IMR-90 (cell line): ENCODE results near the gene DNAJA4. TPM values are rescaled to one million over a fixed set of nuclear protein-coding genes. Genes with fewer than 3 reads are reported as not detected.

Experiments
- ATAC-seq: fragments of 200-7000 bp; cut with Tn5 transposase; 2 replicates; pipeline ENCODE4 v1.9.1; 2020; ENCODE audit warnings: low read depth, mild to moderate bottlenecking, moderate library complexity
- BruUV-seq: library from RNA; stranded (reverse); fragments of 400-500 nt; replicated peaks from 2 replicates; lab custom pipeline; 2021; lab: Mats Ljungman, UMichigan
- CTCF ChIA-PET: fragments of 300-600 bp; formaldehyde crosslinking; extraction: SDS; loops from one replicate; lab custom pipeline; 2021; ENCODE audit warnings: antibody characterized with exemption; lab: Yijun Ruan, JAX
- POLR2A ChIA-PET: fragments of 300-600 bp; sonication (Branson Sonifier 250); formaldehyde crosslinking; loops from one replicate; lab custom pipeline; 2022; ENCODE audit warnings: antibody characterized with exemption; ENCODE audit not compliant: unreplicated experiment; lab: Charles Lee
- DNase-seq: peaks from one replicate; pipeline ENCODE4 v3.0.0; 2013
- H2AFZ ChIP-seq: replicated peaks from 2 replicates; pipeline ENCODE3; 2013; ENCODE audit warnings: low read length, mild to moderate bottlenecking; ENCODE audit not compliant: poor library complexity
- H2AK5ac ChIP-seq: 2 replicates; pipeline ENCODE4 v1.6.1; 2013; ENCODE audit warnings: low read depth, low read length, inconsistent platforms
- H2AK9ac ChIP-seq: replicated peaks from 2 replicates; pipeline ENCODE3; 2013; ENCODE audit warnings: mild to moderate bottlenecking, low read depth, low read length, moderate library complexity; ENCODE audit not compliant: poor library complexity
- H2BK120ac ChIP-seq: 2 replicates; pipeline ENCODE4 v1.6.1; 2013; ENCODE audit warnings: low read depth, low read length, inconsistent platforms
- H2BK15ac ChIP-seq: 3 replicates; pipeline ENCODE4 v1.6.1; 2013; ENCODE audit warnings: low read depth, low read length, inconsistent platforms
- H2BK20ac ChIP-seq: 2 replicates; pipeline ENCODE4 v1.6.1; 2013; ENCODE audit warnings: low read depth, mild to moderate bottlenecking, inconsistent platforms, low read length, moderate library complexity
- H2BK5ac ChIP-seq: 2 replicates; pipeline ENCODE4 v1.6.1; 2013; ENCODE audit warnings: mild to moderate bottlenecking, low read depth, low read length, inconsistent platforms; ENCODE audit not compliant: poor library complexity, severe bottlenecking
- H3K14ac ChIP-seq: replicated peaks from 2 replicates; pipeline ENCODE4 v1.6.1; 2013; ENCODE audit warnings: low read depth, low read length, inconsistent platforms
- H3K18ac ChIP-seq: 2 replicates; pipeline ENCODE4 v1.6.1; 2013; ENCODE audit warnings: low read depth, low read length, control low read depth
- H3K23ac ChIP-seq: 2 replicates; pipeline ENCODE4 v1.6.1; 2013; ENCODE audit warnings: low read depth, low read length, inconsistent platforms
- H3K27ac ChIP-seq: 2 replicates; pipeline ENCODE4 v1.5.1; 2013; ENCODE audit warnings: mild to moderate bottlenecking, control low read depth, low read length; ENCODE audit not compliant: insufficient read depth
- H3K27me3 ChIP-seq: 2 replicates; pipeline ENCODE4 v1.6.1; 2013; ENCODE audit warnings: low read length; ENCODE audit not compliant: control insufficient read depth, insufficient read depth
- H3K36me3 ChIP-seq: 2 replicates; pipeline ENCODE4 v1.6.1; 2013; ENCODE audit warnings: low read length, mixed read lengths; ENCODE audit not compliant: control insufficient read depth, insufficient read depth
- H3K4ac ChIP-seq: 2 replicates; pipeline ENCODE4 v1.6.1; 2013; ENCODE audit warnings: low read depth, low read length, inconsistent platforms
- H3K4me1 ChIP-seq: 2 replicates; pipeline ENCODE4 v1.6.1; 2013; ENCODE audit warnings: low read length, mixed read lengths; ENCODE audit not compliant: control insufficient read depth, insufficient read depth
- H3K4me2 ChIP-seq: 2 replicates; pipeline ENCODE4 v1.6.1; 2013; ENCODE audit warnings: low read depth, mild to moderate bottlenecking, control low read depth, low read length, moderate library complexity
- H3K4me3 ChIP-seq: 2 replicates; pipeline ENCODE4 v1.5.1; 2013; ENCODE audit warnings: low read depth, mild to moderate bottlenecking, control low read depth, low read length, moderate library complexity; ENCODE audit not compliant: insufficient read depth
- H3K56ac ChIP-seq: 2 replicates; pipeline ENCODE4 v1.6.1; 2013; ENCODE audit warnings: low read length, inconsistent platforms; ENCODE audit not compliant: insufficient read depth; ENCODE audit errors: extremely low read depth
- H3K79me1 ChIP-seq, 2 experiments: 2 replicates each; pipeline ENCODE4 v1.6.1; 2013; ENCODE audit warnings: low read length in 2 of 2, inconsistent platforms in 1 of 2, low read depth in 1 of 2
- H3K9ac ChIP-seq: 2 replicates; pipeline ENCODE4 v1.6.1; 2013; ENCODE audit warnings: low read depth, low read length, control low read depth
- H3K9me1 ChIP-seq: 2 replicates; pipeline ENCODE4 v1.6.1; 2013; ENCODE audit warnings: low read length, inconsistent platforms; ENCODE audit not compliant: insufficient read depth
- H3K9me3 ChIP-seq: 2 replicates; pipeline ENCODE4 v1.6.1; 2013; ENCODE audit warnings: low read length; ENCODE audit not compliant: control insufficient read depth, insufficient read depth
- H4K20me1 ChIP-seq: 2 replicates; pipeline ENCODE4 v1.6.1; 2013; ENCODE audit warnings: low read length, inconsistent platforms; ENCODE audit not compliant: insufficient read depth
- H4K5ac ChIP-seq: 2 replicates; pipeline ENCODE4 v1.6.1; 2013; ENCODE audit warnings: mild to moderate bottlenecking, low read depth, low read length, control low read depth
- H4K8ac ChIP-seq, 2 experiments: 2 replicates each; pipeline ENCODE4 v1.6.1; 2013; ENCODE audit warnings: low read depth in 2 of 2, low read length in 2 of 2, control low read depth in 1 of 2, inconsistent platforms in 1 of 2
- H4K91ac ChIP-seq: 2 replicates; pipeline ENCODE4 v1.6.1; 2013; ENCODE audit warnings: low read depth, low read length, inconsistent platforms; ENCODE audit not compliant: insufficient read depth
- BHLHE40 ChIP-seq: fragments of 150-350 bp; IDR thresholded peaks from 2 replicates; pipeline ENCODE4 v1.6.1; 2016; ENCODE audit warnings: mild to moderate bottlenecking, low read depth, low read length
- CEBPB ChIP-seq: IDR thresholded peaks from 2 replicates; pipeline ENCODE4 v1.6.1; 2012; ENCODE audit warnings: low read depth, low read length, improper control_type of control experiment
- CHD1 ChIP-seq: IDR thresholded peaks from 2 replicates; pipeline ENCODE4 v1.6.1; 2012; ENCODE audit warnings: low read depth, low read length, improper control_type of control experiment
- CTCF ChIP-seq: conservative IDR thresholded peaks from 2 replicates; pipeline ENCODE4 v1.5.1; 2012; ENCODE audit warnings: mild to moderate bottlenecking, low read depth, low read length, improper control_type of control experiment
- FOS ChIP-seq: fragments of 150-350 bp; IDR thresholded peaks from 2 replicates; pipeline ENCODE4 v1.6.1; 2016; ENCODE audit warnings: low read depth, low read length
- MAFK ChIP-seq: IDR thresholded peaks from 2 replicates; pipeline ENCODE4 v1.6.1; 2012; ENCODE audit warnings: low read depth, low read length, improper control_type of control experiment
- MAZ ChIP-seq: IDR thresholded peaks from 2 replicates; pipeline ENCODE4 v1.6.1; 2012; ENCODE audit warnings: low read depth, mild to moderate bottlenecking, low read length, improper control_type of control experiment, moderate library complexity, borderline replicate concordance
- MXI1 ChIP-seq: IDR thresholded peaks from 2 replicates; pipeline ENCODE4 v1.6.1; 2012; ENCODE audit warnings: low read depth, mild to moderate bottlenecking, low read length, moderate library complexity, borderline replicate concordance
- NFE2L2 ChIP-seq: fragments of 150-350 bp; IDR thresholded peaks from 2 replicates; pipeline ENCODE4 v1.6.1; 2016; ENCODE audit warnings: low read depth, mild to moderate bottlenecking, low read length
- POLR2A ChIP-seq: IDR thresholded peaks from 2 replicates; pipeline ENCODE4 v1.6.1; 2012; ENCODE audit warnings: mild to moderate bottlenecking, low read depth, low read length
- RAD21 ChIP-seq: IDR thresholded peaks from 2 replicates; pipeline ENCODE4 v1.6.1; 2012; ENCODE audit warnings: low read length, improper control_type of control experiment
- RCOR1 ChIP-seq: IDR thresholded peaks from 2 replicates; pipeline ENCODE4 v1.6.1; 2012; ENCODE audit warnings: mild to moderate bottlenecking, low read length, improper control_type of control experiment; ENCODE audit not compliant: insufficient replicate concordance
- RFX5 ChIP-seq: IDR thresholded peaks from 2 replicates; pipeline ENCODE4 v1.8.0; 2012; ENCODE audit warnings: low read depth, mild to moderate bottlenecking, low read length, moderate library complexity
- SMC3 ChIP-seq: fragments of 150-350 bp; IDR thresholded peaks from 2 replicates; pipeline ENCODE4 v1.6.1; 2016; ENCODE audit warnings: low read depth, mild to moderate bottlenecking, antibody characterized with exemption, low read length, moderate library complexity
- WGBS, 2 experiments: methylation state at CpG; one replicate each; pipeline versions ENCODE4 v1.1.5 to v1.1.7; 2013; ENCODE audit warnings: missing lambda C conversion rate in 2 of 2; ENCODE audit not compliant: insufficient read length in 1 of 2; ENCODE audit errors: extremely low coverage in 2 of 2; 5-methylcytosine and 5-hydroxymethylcytosine counted together
- dilution Hi-C: fragments of 300-500 bp; cut with HindIII; formaldehyde crosslinking; loops from one replicate; pipeline ENCODE4 v1.14.3; 2018; ENCODE audit warnings: low sequenced_read_pairs; ENCODE audit not compliant: unreplicated experiment
- in situ Hi-C: fragments of 300-500 bp; cut with MboI; formaldehyde crosslinking; loops from 3 replicates; pipeline ENCODE4 v1.14.3; 2019; ENCODE audit warnings: low sequenced_read_pairs, inconsistent platforms, mixed read lengths
- intact Hi-C: fragments of 100-400 bp; cut with micrococcal nuclease; formaldehyde crosslinking; loops from 2 replicates; pipeline ENCODE4 v1.10.0; 2022
- polyA plus RNA-seq, 3 experiments: library from polyadenylated mRNA; depleted of rRNA; stranded (reverse); fragments of >200 nt; gene quantifications; 2 replicates each; pipeline ENCODE4 v1.2.3, GENCODE V29; 2012; ENCODE audit warnings: low replicate concordance in 1 of 3
- total RNA-seq: library from RNA; depleted of rRNA; stranded (reverse); fragments of >200 nt; gene quantifications from 2 replicates; pipeline ENCODE4 v1.2.3, GENCODE V29; 2012
- TF ChIP-seq, protein P1 (sequence below): fragments of 150-350 bp; IDR thresholded peaks from 2 replicates; pipeline ENCODE4 v1.6.1; 2016; ENCODE audit warnings: low read depth, mild to moderate bottlenecking, low read length, moderate library complexity, borderline replicate concordance
- TF ChIP-seq, protein P2 (sequence below): fragments of 150-350 bp; IDR thresholded peaks from 2 replicates; pipeline ENCODE4 v1.6.1; 2017; ENCODE audit warnings: mild to moderate bottlenecking, antibody characterized with exemption, low read length, low read depth

DNAJA4 gene
- total and polyA plus RNA-seq, 2 of the 4 experiments (the other 2 are of a cell fraction): 0.18 to 0.32 TPM

DNA sequence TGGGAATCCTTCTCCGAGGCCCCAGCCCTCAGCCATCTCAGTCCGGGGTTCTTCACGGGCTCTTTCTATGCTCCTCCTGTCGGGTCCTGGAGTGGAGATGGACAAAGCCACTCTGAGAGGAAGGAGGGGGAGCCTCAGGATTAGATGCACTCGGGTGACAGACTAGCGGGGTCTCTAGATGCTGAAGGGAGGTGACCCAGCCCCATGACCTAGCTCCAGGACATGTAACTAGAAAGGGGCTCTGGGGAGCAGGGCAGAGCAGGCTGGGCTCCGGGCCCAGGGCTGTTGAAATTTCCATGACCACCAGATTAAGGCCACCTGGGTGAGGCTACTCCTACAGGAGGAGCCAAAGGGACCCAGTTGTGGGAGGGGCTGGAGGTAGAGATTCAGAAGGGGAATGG is 49.8 kb downstream of the DNAJA4 start:
- ChIA-PET CTCF (no interaction called here), POLR2A (no interaction called here)
- ATAC-seq: no peak
- no CpG with 5 or more reads among the region's 7 CpGs for WGBS, 2 experiments
- Histone ChIP-seq H2AFZ (no peak overlapping the region), H3K14ac (no peak overlapping the region), H3K4ac (no peak overlapping the region), H2AK5ac (no peak overlapping the region), H4K8ac (no peak overlapping the region), H3K36me3 (no peaks in the 10 kb centered on the region), H3K27ac (no peak overlapping the region), H2AK9ac (no peak overlapping the region), H3K9me1 (peaks cover 3% of the 10 kb centered on the region; the same call in 1 of the 2 replicates), H2BK5ac (no peak overlapping the region), H2BK120ac (no peak overlapping the region), H2BK20ac (no peak overlapping the region), H2BK15ac (no peak overlapping the region), H3K18ac (no peak overlapping the region), H3K79me1 (no peaks in the 10 kb centered on the region), H3K23ac (no peak overlapping the region), H3K56ac (no peak overlapping the region), H3K9ac (no peak overlapping the region), H3K27me3 (peaks cover 30% of the 10 kb centered on the region; the same call in 1 of the 2 replicates), H4K20me1 (no peaks in the 10 kb centered on the region), H4K5ac (no peak overlapping the region), H3K9me3 (no peaks in the 10 kb centered on the region), H3K4me1 (no peaks in the 10 kb centered on the region), H3K4me2 (no peak overlapping the region), H3K4me3 (no peak overlapping the region), H4K91ac (no peak overlapping the region)
- in situ Hi-C loops: loop anchor here (5.0 kb wide), 1 partner anchor 103 kb away; no protein-coding TSS in a partner anchor
- BruUV-seq: no TSS peak
- no peak for DNase-seq
- TF ChIP-seq MAZ (no peak), NFE2L2 (no peak), CHD1 (no peak), RAD21 (no peak), CTCF (no peak), SMC3 (no peak), MXI1 (no peak), CEBPB (no peak), MAFK (no peak), RFX5 (no peak), FOS (no peak), RCOR1 (no peak), POLR2A (no peak), BHLHE40 (no peak)
- TF ChIP-seq, protein P1, sequence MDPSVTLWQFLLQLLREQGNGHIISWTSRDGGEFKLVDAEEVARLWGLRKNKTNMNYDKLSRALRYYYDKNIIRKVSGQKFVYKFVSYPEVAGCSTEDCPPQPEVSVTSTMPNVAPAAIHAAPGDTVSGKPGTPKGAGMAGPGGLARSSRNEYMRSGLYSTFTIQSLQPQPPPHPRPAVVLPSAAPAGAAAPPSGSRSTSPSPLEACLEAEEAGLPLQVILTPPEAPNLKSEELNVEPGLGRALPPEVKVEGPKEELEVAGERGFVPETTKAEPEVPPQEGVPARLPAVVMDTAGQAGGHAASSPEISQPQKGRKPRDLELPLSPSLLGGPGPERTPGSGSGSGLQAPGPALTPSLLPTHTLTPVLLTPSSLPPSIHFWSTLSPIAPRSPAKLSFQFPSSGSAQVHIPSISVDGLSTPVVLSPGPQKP: no peak
- TF ChIP-seq, protein P2, sequence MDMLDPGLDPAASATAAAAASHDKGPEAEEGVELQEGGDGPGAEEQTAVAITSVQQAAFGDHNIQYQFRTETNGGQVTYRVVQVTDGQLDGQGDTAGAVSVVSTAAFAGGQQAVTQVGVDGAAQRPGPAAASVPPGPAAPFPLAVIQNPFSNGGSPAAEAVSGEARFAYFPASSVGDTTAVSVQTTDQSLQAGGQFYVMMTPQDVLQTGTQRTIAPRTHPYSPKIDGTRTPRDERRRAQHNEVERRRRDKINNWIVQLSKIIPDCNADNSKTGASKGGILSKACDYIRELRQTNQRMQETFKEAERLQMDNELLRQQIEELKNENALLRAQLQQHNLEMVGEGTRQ: no peak
- intact Hi-C loops: no loop called here
- dilution Hi-C loops: no loop called here
